ENCODE data around the gene SRGN. TPM values are rescaled to one million over a fixed set of nuclear protein-coding genes. Genes with fewer than 3 reads are reported as not detected.

SRGN gene
- total and polyA plus RNA-seq, 2 of the 8 experiments (the other 6 are each of a cell fraction or from before 2014, with no cell fraction given), result 0.06 TPM; not detected in 1

DNA sequence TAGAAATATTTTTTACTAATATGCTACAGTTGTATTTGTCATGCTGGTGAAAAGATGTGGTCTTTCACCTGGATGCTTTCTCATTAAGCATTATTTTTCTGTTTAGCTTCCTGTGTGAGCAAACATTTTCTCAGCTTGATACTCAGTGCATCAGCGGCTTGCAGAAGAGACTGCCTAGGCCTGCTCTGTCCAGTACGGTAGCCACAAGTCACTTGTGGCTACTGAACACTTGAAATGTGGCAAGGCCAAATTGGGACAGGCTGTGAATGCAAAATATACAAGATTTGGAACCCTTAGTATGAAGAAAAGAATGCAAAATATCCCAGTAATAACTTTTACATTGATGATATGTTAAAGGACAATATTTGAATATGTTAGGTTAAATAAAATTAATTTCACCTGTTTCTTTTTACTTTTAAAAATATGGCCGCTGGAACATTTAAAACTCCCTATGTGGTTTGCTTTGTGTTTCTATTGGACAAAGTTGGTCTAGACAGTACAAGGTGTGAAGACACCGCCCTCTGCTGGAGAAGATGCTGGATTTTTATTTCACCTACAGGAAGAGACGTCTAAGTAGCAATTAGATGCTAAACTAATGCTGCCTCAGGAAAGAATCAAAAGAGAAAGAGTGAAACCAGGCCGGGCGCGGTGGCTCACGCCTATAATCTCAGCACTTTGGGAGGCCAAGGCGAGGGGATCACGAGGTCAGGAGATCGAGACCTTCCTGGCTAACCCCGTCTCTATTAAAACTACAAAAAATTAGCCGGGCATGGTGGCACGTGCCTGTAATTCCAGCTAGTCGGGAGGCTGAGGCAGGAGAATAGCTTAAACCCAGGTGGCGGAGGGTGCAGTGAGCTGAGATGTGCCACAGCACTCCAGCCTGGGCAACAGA, 5.3 kb downstream of the SRGN start:
- Histone ChIP-seq H2BK5ac (ENCODE audit: low read depth, low read length) (no peak overlapping the region), H3K4me1 (replicated peaks in 1 of 4; ENCODE audit: control insufficient read depth in 3 of 4, insufficient read depth in 4 of 4, low read length in 3 of 4) (no peaks in the 10 kb centered on the region), H3K4me2 (ENCODE audit: insufficient read depth in 1 of 2, low read depth in 2 of 2, low read length in 2 of 2) (no peak overlapping the region), H3K4ac (replicated peaks; ENCODE audit: insufficient read length, low read depth, low read length) (peak overlapping the region; percentile 78), H2AK5ac (ENCODE audit: low read depth, low read length) (no peak overlapping the region), H3K56ac (replicated peaks; ENCODE audit: insufficient read length, low read depth, low read length) (no peak overlapping the region), H4K5ac (ENCODE audit: insufficient read length, low read depth, low read length) (no peak overlapping the region), H3K79me1 (ENCODE audit: low read depth, low read length) (no peaks in the 10 kb centered on the region), H3K27ac (ENCODE audit: low read depth, low read length) (no peak overlapping the region), H3K9ac (replicated peaks in 1 of 4; ENCODE audit: extremely low read depth in 1 of 4, low read depth in 3 of 4, low read length in 3 of 4) (no peak overlapping the region), H4K20me1 (replicated peaks in 1 of 2; ENCODE audit: control insufficient read depth in 1 of 2, insufficient read depth in 2 of 2, low read length in 2 of 2) (no peaks in the 10 kb centered on the region), H2BK15ac (ENCODE audit: low read length) (0 out of 2 replicates have a peak overlapping the region, but pooled peaks have one; percentile 88), H3K27me3 (replicated peaks in 1 of 4; ENCODE audit: control insufficient read depth in 3 of 4, extremely low read depth in 1 of 4, insufficient read depth in 3 of 4, low read length in 3 of 4) (no peaks in the 10 kb centered on the region), H3K9me3 (ENCODE audit: insufficient read depth in 2 of 2, low read depth in 1 of 2, low read length in 1 of 2) (no peaks in the 10 kb centered on the region), H3K4me3 (ENCODE audit: extremely low read depth in 1 of 4, insufficient read depth in 2 of 4, low read depth in 3 of 4, low read length in 4 of 4) (no peak overlapping the region), H3K79me2 (ENCODE audit: control insufficient read depth in 1 of 2, insufficient read depth in 2 of 2, low read length in 2 of 2) (no peaks in the 10 kb centered on the region), H2BK12ac (ENCODE audit: low read depth, low read length) (no peak overlapping the region), H3K23me2 (ENCODE audit: low read depth, low read length) (no peaks in the 10 kb centered on the region), H2AFZ (ENCODE audit: low read length) (peak overlapping the region; percentile 83; the same call in 1 of the 2 replicates), H3K18ac (ENCODE audit: extremely low read depth, low read length) (no peak overlapping the region), H3K23ac (ENCODE audit: insufficient read length) (no peak overlapping the region), H3K36me3 (ENCODE audit: control insufficient read depth in 2 of 4, insufficient read depth in 4 of 4, low read length in 3 of 4) (no peaks in the 10 kb centered on the region), H2BK120ac (replicated peaks; ENCODE audit: low read depth, low read length) (no peak overlapping the region), H3K14ac (ENCODE audit: insufficient read length) (no peak overlapping the region), H2BK20ac (ENCODE audit: low read length) (no peak overlapping the region), H4K8ac (ENCODE audit: extremely low read depth, insufficient read depth, low read length) (0 out of 2 replicates have a peak overlapping the region, but pooled peaks have one; percentile 90), H4K91ac (replicated peaks; ENCODE audit: insufficient read length, low read length) (no peak overlapping the region)
- ChIA-PET CTCF (ENCODE audit: partially characterized antibody) (interaction anchor here (0.6 to 5.6 kb wide), 47 partner anchors 8 to 700 kb away, joined by 3 to 47 read pairs (median 4); partner anchors contain the start of gene KIFBP), POLR2A (ENCODE audit: partially characterized antibody) (interaction anchor here (1.1 kb wide), 1 partner anchor 95 kb away, joined by 3 read pairs; no protein-coding TSS in a partner anchor)
- WGBS, 2 experiments (ENCODE audit: extremely low coverage in 1 of 2, insufficient coverage in 1 of 2, insufficient read length in 1 of 2, insufficient replicate concordance in 2 of 2, low coverage in 1 of 2, low lambda C conversion rate in 2 of 2, missing lambda C conversion rate in 1 of 2), result 51% methylated on average over 17 of the region's 17 CpGs; no CpG with 5 or more reads in 1 of the 2 experiments
- FAIRE-seq (peak; percentile 80), DNase-seq (ENCODE audit: low read depth in 1 of 2, low spot score in 2 of 2) (peak in 1 of 2 experiments; percentile 84)
- TF ChIP-seq BCL11A (IDR thresholded peaks at IDR 0.05; ENCODE audit: low read depth in 2 of 2, low read length in 2 of 2) (no peak), CTCF (IDR thresholded peaks at IDR 0.05; ENCODE audit: control extremely low read depth in 1 of 3, insufficient read depth in 1 of 3, low read depth in 1 of 3, low read length in 3 of 3) (peak in 2 of 3 experiments; percentile 72 to 73; a peak in 3 of 4 replicates), TBP (IDR thresholded peaks at IDR 0.05; ENCODE audit: low read depth, low read length) (peak; percentile 20; the same call in 1 of the 2 replicates), CHD2 (IDR thresholded peaks at IDR 0.05; ENCODE audit: low read length) (no peak), RAD21 (IDR thresholded peaks at IDR 0.05 in 1 of 2, conservative IDR thresholded peaks at IDR 0.05 in 1 of 2; ENCODE audit: low read depth in 2 of 2, low read length in 2 of 2) (peak; percentile 85 to 88)
